ENCODE data around the gene POLR3B.

DNA sequence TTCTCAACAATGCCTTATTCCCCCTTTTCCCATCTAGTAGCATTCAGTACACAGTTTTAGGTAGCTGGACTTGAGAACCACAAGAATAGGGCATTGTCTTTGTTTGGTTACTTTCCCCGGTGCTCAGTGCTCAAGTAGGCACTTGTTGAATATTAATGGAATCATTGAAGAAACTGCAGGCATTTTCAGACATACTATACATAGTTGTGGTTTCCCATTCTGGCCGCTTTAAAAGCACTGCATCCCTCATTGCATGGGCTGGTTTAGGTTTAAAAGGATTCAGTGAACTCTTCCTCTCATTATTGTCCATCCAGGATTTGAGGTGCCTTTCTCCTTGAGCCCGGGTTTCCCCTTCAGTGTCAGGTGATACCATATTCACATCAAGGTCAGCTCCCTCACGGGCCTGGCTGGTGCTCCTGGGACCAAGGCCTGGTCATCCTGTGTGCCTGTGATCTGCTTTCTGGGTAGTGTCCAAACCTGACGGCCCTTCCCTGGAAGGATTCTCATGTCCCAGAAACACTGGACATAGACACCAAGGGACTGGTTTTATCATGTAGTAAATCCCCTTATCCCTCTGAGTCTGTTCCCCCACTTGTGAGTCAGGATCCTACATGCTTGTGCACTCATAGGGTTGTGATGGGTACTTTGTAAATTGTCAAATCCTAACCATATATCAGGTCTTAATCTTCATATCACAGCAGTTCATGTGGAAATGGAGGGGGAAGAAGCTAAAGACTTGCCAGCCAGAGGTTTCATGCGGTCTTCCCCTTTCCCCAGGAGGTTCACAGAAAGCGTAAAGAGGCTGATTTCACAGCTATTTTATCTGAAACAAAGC is 47.7 kb upstream of the POLR3B start:
- no peak for TF ChIP-seq CTCF (IDR thresholded peaks at IDR 0.05)
- no peak for TF ChIP-seq POLR2A (IDR thresholded peaks at IDR 0.05)
- TF ChIP-seq EP300 (IDR thresholded peaks at IDR 0.05), result no peak
